Naive thymus-derived CD4-positive, alpha-beta T cell (primary cell): ENCODE results near the gene HDAC4. TPM values are rescaled to one million over a fixed set of nuclear protein-coding genes. Genes with fewer than 3 reads are reported as not detected.

Source experiments
- ATAC-seq: fragments of 150-1000 bp; cut with Tn5 transposase; 2 replicates; pipeline ENCODE4 v1.10.0; 2021; ENCODE audit warnings: mild to moderate bottlenecking, moderate library complexity
- CTCF ChIA-PET: fragments of 350-600 bp; sonication (Branson Sonifier 250); formaldehyde crosslinking; loops from one replicate; lab custom pipeline; 2021; ENCODE audit warnings: antibody characterized with exemption; lab: Charles Lee
- POLR2A ChIA-PET: fragments of 350-600 bp; sonication (Branson Sonifier 250); formaldehyde crosslinking; loops from one replicate; lab custom pipeline; 2021; ENCODE audit warnings: antibody characterized with exemption, inconsistent platforms; lab: Charles Lee
- DNase-seq, 9 donors: peaks; one replicate each; pipeline versions ENCODE4 v3.0.0 to v3.0.0-alpha.2; 2020 to 2022; ENCODE audit warnings: mixed read lengths in 1 of 9
- H3K27ac ChIP-seq: one replicate; pipeline ENCODE4 v1.7.0; 2013; ENCODE audit warnings: mild to moderate bottlenecking, low read depth, low read length, moderate library complexity
- H3K27me3 ChIP-seq, 2 donors: one replicate each; pipeline ENCODE4 v1.7.0; 2013; ENCODE audit warnings: low read length in 2 of 2, mild to moderate bottlenecking in 2 of 2, moderate library complexity in 2 of 2; ENCODE audit not compliant: control insufficient read depth in 2 of 2, insufficient read depth in 2 of 2
- H3K36me3 ChIP-seq, 3 experiments: 1 replicate in 2 of 3; 2 replicates in 1 of 3; pipeline ENCODE4 v1.7.0; 2013; ENCODE audit warnings: low read length in 3 of 3, mild to moderate bottlenecking in 3 of 3, moderate library complexity in 1 of 3; ENCODE audit not compliant: insufficient read depth in 3 of 3, control insufficient read depth in 2 of 3
- H3K4me1 ChIP-seq, 2 donors: one replicate each; pipeline ENCODE4 v1.7.0; 2013; ENCODE audit warnings: low read length in 2 of 2, mild to moderate bottlenecking in 2 of 2, moderate library complexity in 1 of 2; ENCODE audit not compliant: control insufficient read depth in 2 of 2, insufficient read depth in 2 of 2
- H3K4me3 ChIP-seq: 2 replicates; pipeline ENCODE4 v1.7.0; 2013; ENCODE audit warnings: mild to moderate bottlenecking, low read length
- H3K9me3 ChIP-seq, 3 experiments: 1 replicate in 2 of 3; 2 replicates in 1 of 3; pipeline ENCODE4 v1.7.0; 2013; ENCODE audit warnings: low read length in 3 of 3; ENCODE audit not compliant: control insufficient read depth in 2 of 3
- H3K27ac Mint-ChIP-seq, 9 donors: one replicate each; pipeline ENCODE4 v1.8.0; 2020 to 2022; ENCODE audit warnings: mixed read lengths in 9 of 9, mild to moderate bottlenecking in 8 of 9, moderate library complexity in 5 of 9, inconsistent platforms in 2 of 9
- H3K27me3 Mint-ChIP-seq, 5 donors: one replicate each; pipeline ENCODE4 v1.8.0; 2021 to 2022; ENCODE audit warnings: mixed read lengths in 5 of 5, mild to moderate bottlenecking in 1 of 5
- H3K36me3 Mint-ChIP-seq, 5 donors: one replicate each; pipeline ENCODE4 v1.8.0; 2020 to 2022; ENCODE audit warnings: mixed read lengths in 5 of 5, mild to moderate bottlenecking in 3 of 5, inconsistent platforms in 1 of 5
- H3K4me1 Mint-ChIP-seq, 7 donors: one replicate each; pipeline ENCODE4 v1.8.0; 2020 to 2022; ENCODE audit warnings: mixed read lengths in 7 of 7, mild to moderate bottlenecking in 3 of 7, inconsistent platforms in 1 of 7
- H3K4me3 Mint-ChIP-seq, 10 donors: one replicate each; pipeline ENCODE4 v1.8.0; 2020 to 2022; ENCODE audit warnings: mild to moderate bottlenecking in 10 of 10, mixed read lengths in 10 of 10, moderate library complexity in 6 of 10, inconsistent platforms in 2 of 10
- H3K9me3 Mint-ChIP-seq, 11 donors: one replicate each; pipeline ENCODE4 v1.8.0; 2020 to 2022; ENCODE audit warnings: mixed read lengths in 11 of 11, mild to moderate bottlenecking in 4 of 11, inconsistent platforms in 1 of 11, moderate library complexity in 1 of 11
- intact Hi-C, 2 donors: fragments of 100-400 bp; cut with micrococcal nuclease; formaldehyde crosslinking; loops; one replicate each; pipeline ENCODE4 v1.15.1; 2023
- polyA plus RNA-seq, 2 donors: library from polyadenylated mRNA; unstranded; fragments of 300-500 nt; fragmentation: Illumina TruSeq; gene quantifications; one replicate each; pipeline ENCODE4 v1.2.3, GENCODE V29; 2021
- total RNA-seq, 6 experiments: library from RNA in 5 of 6; stranded (reverse) in 5 of 6; gene quantifications; 1 replicate in 5 of 6; 2 replicates in 1 of 6; pipeline ENCODE4 v1.2.3 and lab custom pipeline; 2021 to 2026

Gene HDAC4
- total and polyA plus RNA-seq, 7 experiments from 2014 or later: 7.4 to 101 (median 55.3) TPM

DNA sequence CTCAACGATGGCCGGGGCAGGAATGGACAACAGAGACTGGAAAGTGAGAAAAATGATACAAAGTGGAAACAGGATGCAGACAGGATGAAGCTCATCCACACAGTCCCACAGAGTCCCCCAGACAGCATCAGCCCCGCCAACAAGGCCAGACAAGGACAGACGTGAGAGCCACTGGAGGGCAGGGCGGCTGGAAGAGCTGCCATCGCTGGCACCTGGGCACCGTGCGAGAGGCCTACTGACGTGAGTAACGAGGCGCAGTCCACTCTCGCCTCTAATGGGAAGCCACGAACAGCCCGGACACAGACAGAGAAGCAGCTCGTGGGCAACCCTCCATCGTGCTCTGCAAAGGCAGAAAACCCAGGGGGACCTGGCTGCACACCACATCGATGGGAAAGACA lies 17.1 kb downstream of the HDAC4 start:
- no peaks in the 10 kb centered on the region for H3K27me3 Mint-ChIP-seq
- H3K4me3 Mint-ChIP-seq: no peak overlapping the region
- H3K27ac Mint-ChIP-seq: peak overlapping the region in 5 of 9 donors; percentile 34 to 97 (median 76)
- CTCF ChIA-PET: interaction anchor here (0.8 kb wide), 1 partner anchor 116 kb away, joined by 4 read pairs; no protein-coding TSS in a partner anchor
- Histone ChIP-seq H3K4me1 (peaks cover 0 to 15% of the 10 kb centered on the region in 2 donors), H3K4me3 (no peak overlapping the region), H3K27ac (no peak overlapping the region), H3K27me3 (no peaks in the 10 kb centered on the region), H3K9me3 (no peaks in the 10 kb centered on the region), H3K36me3 (peaks cover 0 to 9% (median 0%) of the 10 kb centered on the region in 3 experiments)
- no peak for DNase-seq
- POLR2A ChIA-PET: interaction anchor here (0.8 kb wide), 1 partner anchor 19 kb away, joined by 3 read pairs; no protein-coding TSS in a partner anchor
- peaks cover 0 to 2% (median 0%) of the 10 kb centered on the region in 11 donors for H3K9me3 Mint-ChIP-seq
- no peak for ATAC-seq
- intact Hi-C loops: loop anchor here (5.0 kb wide), 2 partner anchors 56 to 116 kb away; no protein-coding TSS in a partner anchor
- peaks cover 22 to 54% (median 39%) of the 10 kb centered on the region in 7 donors for H3K4me1 Mint-ChIP-seq
- H3K36me3 Mint-ChIP-seq: peaks cover 0 to 24% (median 0%) of the 10 kb centered on the region in 5 donors

DNA sequence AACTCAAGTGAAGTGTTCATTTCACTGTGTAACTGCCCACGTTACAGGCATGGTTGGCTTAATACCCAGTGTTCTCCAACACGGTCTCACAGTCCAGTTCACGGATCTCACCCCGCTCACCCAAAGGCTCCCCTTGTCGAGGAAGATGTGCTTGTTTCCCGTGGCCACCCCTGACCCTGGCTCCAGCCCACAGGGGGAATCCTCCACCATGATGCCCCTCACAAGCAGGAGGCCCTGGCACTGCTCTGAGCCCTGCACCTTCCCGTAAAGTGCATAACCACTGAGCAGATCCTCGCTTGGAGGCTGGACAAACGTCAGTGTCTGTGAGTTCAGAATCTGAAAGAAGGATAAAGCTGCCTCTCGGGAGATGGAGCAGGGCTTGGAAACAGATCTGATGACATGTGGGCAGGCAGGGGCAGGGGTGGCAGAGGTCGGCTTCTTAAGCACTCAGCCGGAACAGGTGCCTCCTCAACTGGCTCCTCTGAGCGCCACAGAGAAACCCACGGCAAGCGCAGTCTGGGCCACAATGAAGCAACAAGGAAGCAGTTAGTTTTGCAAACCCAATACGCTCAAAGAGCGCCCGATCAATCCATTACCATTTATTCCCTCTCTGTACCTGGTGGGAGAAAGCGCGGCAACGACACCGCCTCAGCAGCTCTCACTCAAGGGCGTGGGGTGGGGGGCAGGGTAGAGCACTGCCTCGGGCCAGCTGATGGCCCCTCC lies 17.6 kb downstream of the HDAC4 start:
- ChIA-PET CTCF (interaction anchor here (0.8 to 1.2 kb wide), 2 partner anchors 13 to 115 kb away, joined by 4 read pairs; no protein-coding TSS in a partner anchor), POLR2A (interaction anchor here (0.7 to 1.0 kb wide), 3 partner anchors 63 to 116 kb away, joined by 3 to 4 read pairs (median 3); no protein-coding TSS in a partner anchor)
- peak overlapping the region in 6 of 9 donors; percentile 34 to 99 (median 87) for H3K27ac Mint-ChIP-seq

DNA sequence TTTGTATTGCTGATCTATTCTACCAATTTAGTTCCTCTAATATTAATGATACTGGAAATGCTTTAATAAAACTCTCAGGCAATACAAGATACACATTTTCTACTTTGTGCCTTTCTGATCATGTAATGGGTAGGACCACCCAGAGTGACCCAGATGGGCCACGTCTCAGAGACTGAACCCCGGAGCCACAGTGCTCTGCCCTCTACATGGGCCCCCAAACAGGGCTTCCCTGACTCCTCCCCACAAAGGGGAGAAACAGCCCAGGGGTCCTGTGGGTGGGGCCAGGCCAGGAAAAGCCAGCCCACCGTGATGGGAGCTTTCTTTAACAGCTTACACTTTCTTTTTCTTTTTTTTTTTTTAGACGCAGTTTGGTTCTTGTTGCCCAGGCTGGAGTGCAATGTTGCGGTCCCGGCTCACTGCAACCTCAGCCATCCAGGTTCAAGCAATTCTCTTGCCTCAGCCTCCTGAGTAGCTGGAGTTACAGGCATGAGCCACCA lies 18.4 kb downstream of the HDAC4 start:
- Histone ChIP-seq H3K4me3 (no peak overlapping the region), H3K27ac (no peak overlapping the region), H3K9me3 (no peaks in the 10 kb centered on the region), H3K27me3 (no peaks in the 10 kb centered on the region), H3K4me1 (peaks cover 0 to 15% of the 10 kb centered on the region in 2 donors), H3K36me3 (no peaks in the 10 kb centered on the region)
- peaks cover 0 to 2% (median 0%) of the 10 kb centered on the region in 11 donors for H3K9me3 Mint-ChIP-seq
- H3K36me3 Mint-ChIP-seq: peaks cover 0 to 24% (median 0%) of the 10 kb centered on the region in 5 donors
- H3K27ac Mint-ChIP-seq: peak overlapping the region in 7 of 9 donors; percentile 34 to 99 (median 96)
- no peaks in the 10 kb centered on the region for H3K27me3 Mint-ChIP-seq
- intact Hi-C loops: loop anchor here (5.0 kb wide), 2 partner anchors 55 to 115 kb away; no protein-coding TSS in a partner anchor
- ChIA-PET POLR2A (interaction anchor here (0.7 to 1.0 kb wide), 3 partner anchors 62 to 115 kb away, joined by 3 to 4 read pairs (median 3); no protein-coding TSS in a partner anchor), CTCF (interaction anchor here (1.2 to 1.4 kb wide), 2 partner anchors 14 to 85 kb away, joined by 4 to 5 read pairs; no protein-coding TSS in a partner anchor)
- DNase-seq (no peak), ATAC-seq (no peak)
- H3K4me1 Mint-ChIP-seq: peaks cover 22 to 54% (median 39%) of the 10 kb centered on the region in 7 donors
- peak overlapping the region in 4 of 10 donors; percentile 9 to 93 (median 42) for H3K4me3 Mint-ChIP-seq

More for the DNA sequence above, 17.6 kb downstream of the HDAC4 start:
- ATAC-seq (no peak), DNase-seq (no peak)
- Mint-ChIP-seq H3K36me3 (peaks cover 0 to 24% (median 0%) of the 10 kb centered on the region in 5 donors), H3K9me3 (peaks cover 0 to 2% (median 0%) of the 10 kb centered on the region in 11 donors), H3K27me3 (no peaks in the 10 kb centered on the region), H3K4me1 (peaks cover 22 to 54% (median 39%) of the 10 kb centered on the region in 7 donors), H3K4me3 (peak overlapping the region in 1 of 10 donors; percentile 38)
- Histone ChIP-seq H3K36me3 (peaks cover 0 to 5% (median 0%) of the 10 kb centered on the region in 3 experiments), H3K27me3 (no peaks in the 10 kb centered on the region), H3K4me1 (peaks cover 0 to 15% of the 10 kb centered on the region in 2 donors), H3K4me3 (no peak overlapping the region), H3K27ac (no peak overlapping the region), H3K9me3 (no peaks in the 10 kb centered on the region)
- intact Hi-C loops: loop anchor here (5.0 kb wide), 2 partner anchors 56 to 116 kb away; no protein-coding TSS in a partner anchor

DNA sequence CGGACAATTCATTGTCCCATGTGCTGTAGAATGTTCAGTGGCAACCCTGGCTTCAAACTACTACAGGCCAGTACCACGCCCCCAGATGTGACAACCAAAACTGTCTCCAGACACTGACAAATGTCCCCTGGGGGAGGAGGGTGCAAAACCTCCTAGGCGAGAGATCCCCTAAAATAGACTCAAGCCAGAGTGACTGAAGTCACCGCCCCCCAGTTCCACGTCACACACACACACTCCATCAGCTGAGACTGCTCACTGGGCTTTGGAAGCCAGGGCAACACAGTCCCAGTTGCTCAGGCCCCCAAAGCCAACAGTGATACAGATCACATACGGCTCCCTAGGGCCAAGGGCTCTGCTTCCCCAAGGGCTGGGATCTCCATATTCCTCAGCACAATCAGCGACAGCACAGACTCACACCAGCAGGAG lies 19.1 kb downstream of the HDAC4 start:
- intact Hi-C loops: loop anchor here (1.0 to 5.0 kb wide), 7 partner anchors 12 to 114 kb away; partner anchors contain the start of gene HDAC4 (in 2 of the 2)
- Mint-ChIP-seq H3K9me3 (peaks cover 0 to 2% (median 0%) of the 10 kb centered on the region in 11 donors), H3K27me3 (no peaks in the 10 kb centered on the region), H3K4me3 (peak overlapping the region; percentile 69 to 93 (median 88)), H3K27ac (peak overlapping the region; percentile 90 to 99 (median 96)), H3K4me1 (peaks cover 22 to 51% (median 39%) of the 10 kb centered on the region in 7 donors), H3K36me3 (peaks cover 0 to 20% (median 0%) of the 10 kb centered on the region in 5 donors)
- H3K4me3 ChIP-seq: peak overlapping the region; percentile 20
- ATAC-seq (peak; percentile 6), DNase-seq (no peak)
- peaks cover 0 to 15% of the 10 kb centered on the region in 2 donors for H3K4me1 ChIP-seq
- ChIA-PET POLR2A (interaction anchor here (0.9 to 2.4 kb wide), 11 partner anchors 12 to 113 kb away, joined by 3 to 22 read pairs (median 7); partner anchors contain the start of gene HDAC4), CTCF (interaction anchor here (1.1 to 2.3 kb wide), 5 partner anchors 12 to 84 kb away, joined by 4 to 12 read pairs (median 5); no protein-coding TSS in a partner anchor)
- no peaks in the 10 kb centered on the region for H3K36me3 ChIP-seq
- peak overlapping the region; percentile 67 for H3K27ac ChIP-seq
- no peaks in the 10 kb centered on the region for H3K27me3 ChIP-seq
- H3K9me3 ChIP-seq: no peaks in the 10 kb centered on the region

DNA sequence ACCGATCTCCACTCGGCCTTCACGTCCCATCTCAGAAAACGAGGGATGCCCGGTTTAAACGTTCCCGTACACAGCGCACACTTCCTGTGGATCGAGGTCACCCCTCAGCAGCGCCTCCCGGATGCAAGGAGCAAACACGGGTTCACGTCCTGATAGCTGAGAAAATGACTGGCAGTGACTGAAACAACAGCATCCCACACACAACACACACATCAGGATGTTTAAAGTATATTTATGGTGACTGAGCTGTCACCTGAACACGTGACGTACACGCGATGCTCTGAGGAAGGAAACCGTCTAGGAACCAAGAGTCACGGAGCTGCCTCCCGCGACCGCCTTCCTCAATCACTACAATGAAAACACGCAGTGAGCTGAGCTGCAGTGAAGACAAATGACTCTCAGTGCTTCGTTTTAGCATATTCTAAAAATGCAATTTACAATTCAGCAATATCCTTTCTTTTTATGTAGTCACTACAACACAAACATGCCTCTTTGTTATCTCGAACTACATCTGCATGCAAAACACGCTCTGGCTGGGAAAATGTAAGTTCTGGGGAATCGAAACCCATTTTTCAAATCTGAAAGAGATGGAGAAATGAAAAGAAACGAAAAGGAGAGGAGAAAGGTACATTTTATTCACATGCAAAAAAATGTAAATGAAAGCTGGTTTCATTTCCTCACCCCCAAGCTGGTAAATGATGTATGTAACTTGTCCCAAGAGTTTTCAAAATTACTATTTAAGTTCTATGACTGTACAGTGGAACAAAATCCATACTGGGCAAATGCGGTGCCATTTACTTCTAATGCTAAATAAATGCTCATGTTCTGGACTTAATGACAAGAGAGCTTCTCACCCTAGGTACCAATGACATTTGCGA lies 19.8 kb downstream of the HDAC4 start:
- Histone ChIP-seq H3K27ac (peak overlapping the region; percentile 67), H3K4me1 (peaks cover 0 to 15% of the 10 kb centered on the region in 2 donors), H3K36me3 (no peaks in the 10 kb centered on the region), H3K9me3 (no peaks in the 10 kb centered on the region), H3K27me3 (no peaks in the 10 kb centered on the region), H3K4me3 (peak overlapping the region; percentile 20)
- intact Hi-C loops: loop anchor here (1.0 to 5.0 kb wide), 7 partner anchors 12 to 114 kb away; partner anchors contain the start of gene HDAC4 (in 2 of the 2)
- peak; percentile 91 for ATAC-seq
- H3K4me3 Mint-ChIP-seq: peak overlapping the region; percentile 69 to 93 (median 88)
- H3K27ac Mint-ChIP-seq: peak overlapping the region; percentile 90 to 99 (median 96)
- peak; percentile 34 to 87 (median 81) for DNase-seq
- ChIA-PET CTCF (interaction anchor here (0.6 to 2.3 kb wide), 8 partner anchors 11 to 113 kb away, joined by 3 to 12 read pairs (median 6); no protein-coding TSS in a partner anchor), POLR2A (interaction anchor here (0.7 to 2.4 kb wide), 24 partner anchors 11 to 117 kb away, joined by 3 to 22 read pairs (median 4); partner anchors contain the start of gene HDAC4)
- H3K4me1 Mint-ChIP-seq: peaks cover 21 to 47% (median 35%) of the 10 kb centered on the region in 7 donors
- H3K9me3 Mint-ChIP-seq: peaks cover 0 to 2% (median 0%) of the 10 kb centered on the region in 11 donors
- H3K36me3 Mint-ChIP-seq: peaks cover 0 to 14% (median 0%) of the 10 kb centered on the region in 5 donors
- H3K27me3 Mint-ChIP-seq: no peaks in the 10 kb centered on the region
